ENCODE results near the gene PLCH1.
"Not testable (repeated sequence)": the region's sequence is repeated elsewhere in the genome, so short reads cannot be mapped to it uniquely, and the experiment has no call there.

The PLCH1 gene

GRCh38 chr3:155641956-155642355 is 102.9 kb downstream of the PLCH1 start:
- DNase-seq, result no peak

DNA sequence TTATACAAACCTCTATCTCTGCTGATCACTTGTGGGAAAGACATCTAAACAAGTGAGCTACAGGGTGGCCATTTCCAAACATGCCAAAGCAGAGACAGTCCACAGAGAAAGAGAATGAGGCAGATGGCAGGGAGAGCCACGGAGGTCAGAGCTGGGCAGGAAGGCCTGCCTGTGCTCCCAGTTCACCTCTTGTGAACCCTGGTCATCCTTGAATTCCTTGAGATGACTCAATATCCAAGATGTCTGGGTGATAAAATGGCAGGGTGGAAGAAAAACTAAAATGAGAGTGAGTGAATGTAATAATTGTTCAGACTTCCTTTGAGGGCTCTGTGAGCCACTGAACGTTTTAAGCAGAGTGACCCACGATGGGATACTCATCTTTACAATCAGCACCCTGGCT is 104.8 kb downstream of the PLCH1 start:
- no peak for DNase-seq

DNA sequence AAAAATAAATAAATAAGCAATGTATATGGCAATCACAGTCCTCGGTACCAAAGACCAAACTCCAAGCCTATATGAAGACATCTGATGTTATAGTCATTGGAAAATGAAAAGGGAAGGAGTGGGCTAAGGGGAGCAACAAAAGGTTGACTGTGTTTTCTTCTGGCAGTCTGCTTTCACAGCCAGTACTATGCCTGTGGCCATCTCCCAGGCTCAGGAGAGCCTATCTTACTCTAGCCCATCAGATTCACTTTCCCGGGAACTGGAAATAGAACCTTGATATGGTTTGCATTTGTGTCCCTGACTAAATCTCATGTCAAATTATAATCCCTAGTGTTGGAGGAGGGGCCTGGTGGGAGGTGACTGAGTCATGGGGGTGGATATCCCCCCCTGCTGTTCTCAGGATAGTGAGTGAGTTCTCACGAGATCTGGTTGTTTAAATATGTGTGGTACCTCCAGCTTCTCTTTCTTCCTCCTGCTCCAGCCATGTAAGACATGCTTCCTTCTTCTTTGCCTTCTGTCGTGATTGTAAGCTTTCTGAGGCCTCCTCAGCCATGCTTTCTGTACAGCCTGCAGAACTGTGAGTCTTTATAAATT is 105.3 kb downstream of the PLCH1 start:
- no peak for DNase-seq

DNA sequence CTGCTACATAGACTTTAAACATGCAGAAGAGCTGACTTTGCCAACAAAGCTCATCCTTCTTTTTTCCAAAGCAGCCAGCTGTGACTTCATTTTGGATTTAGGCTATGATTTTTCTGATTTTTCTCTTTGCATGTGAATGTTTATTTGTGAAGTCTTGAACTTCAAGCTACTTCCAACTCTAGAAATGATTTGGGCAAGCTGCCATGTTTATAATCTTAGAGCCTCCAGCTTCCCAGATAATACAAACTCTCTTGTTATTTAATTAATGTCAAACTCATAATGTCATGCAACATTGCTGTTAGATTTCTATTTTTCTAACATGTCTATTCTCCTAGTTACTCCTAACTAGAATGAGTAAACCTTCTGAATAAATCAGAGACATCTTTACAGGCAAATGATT is 106.4 kb downstream of the PLCH1 start:
- DNase-seq, result not testable (repeated sequence)

- DNase-seq, result no peak
These were observed 107.3 kb downstream of the PLCH1 start for GRCh38 chr3:155637567-155637966.

DNA sequence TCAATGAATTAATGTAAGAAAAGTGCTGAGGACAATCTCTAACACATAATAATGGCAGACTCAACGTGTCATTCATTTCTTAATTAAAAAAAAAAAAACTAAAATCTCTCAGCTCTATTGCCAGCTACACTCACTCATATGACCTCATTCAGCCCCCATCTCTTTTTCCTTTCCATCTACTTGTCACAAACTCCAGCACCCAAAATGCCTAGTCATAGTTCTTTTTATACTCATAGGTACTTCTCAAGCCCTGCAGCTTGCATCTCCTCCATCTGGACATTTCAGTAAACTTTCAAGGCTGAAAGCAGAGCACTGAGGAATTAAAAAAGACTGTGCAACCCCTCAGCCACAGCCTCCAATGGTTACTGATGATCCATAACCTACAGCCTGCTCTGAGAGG is 109.8 kb downstream of the PLCH1 start:
- no peak for DNase-seq

DNA sequence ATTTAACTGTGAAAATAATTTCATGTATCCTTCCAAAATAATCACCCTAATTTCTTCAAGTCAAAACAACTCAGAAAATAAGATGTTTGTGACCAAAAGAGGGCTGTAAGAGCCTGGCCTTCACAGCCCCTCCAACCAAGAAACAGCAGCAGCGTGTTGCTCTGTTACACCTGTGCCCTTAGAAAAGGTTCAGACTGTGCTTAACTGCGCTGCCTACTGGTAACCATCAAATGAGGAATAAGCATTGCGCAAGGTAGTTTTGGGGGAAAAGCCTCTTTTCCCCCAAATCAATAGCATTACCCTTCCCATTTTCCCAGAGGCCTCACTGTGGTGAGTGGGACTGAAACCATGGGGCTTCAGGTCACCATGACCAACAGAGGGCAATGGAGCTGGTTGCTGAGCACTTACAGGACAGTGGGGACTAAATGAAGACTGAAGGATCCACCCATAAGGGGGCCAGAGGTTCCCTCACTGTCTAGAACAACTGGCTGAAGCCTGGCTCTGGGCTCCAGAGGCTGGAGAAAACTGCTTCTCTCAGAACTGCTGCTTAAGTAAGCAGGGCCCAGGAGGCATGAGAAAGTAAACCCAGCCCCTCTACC is 110.7 kb downstream of the PLCH1 start:
- no peak for DNase-seq

GRCh38 chr3:155631323-155632019 is 113.4 kb downstream of the PLCH1 start:
- DNase-seq, result no peak

DNA sequence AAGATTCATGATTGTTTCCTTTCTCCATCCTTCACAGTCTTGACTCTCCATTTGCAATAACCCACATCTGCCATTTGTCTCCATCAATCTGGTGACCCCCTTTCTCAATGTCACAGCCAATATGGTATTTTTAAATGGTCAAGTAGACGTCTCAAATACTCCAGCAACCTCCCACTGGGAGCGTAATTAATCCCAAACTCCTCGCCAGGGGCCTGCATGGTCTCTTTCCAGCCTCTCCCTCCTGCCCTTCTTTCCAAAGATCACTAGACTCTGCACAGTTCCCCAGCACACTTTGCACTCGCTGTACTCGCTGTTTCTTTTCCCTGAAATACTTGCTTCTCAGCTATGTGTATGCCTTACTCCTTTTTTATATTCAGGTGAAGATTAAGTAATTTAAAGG is 115.3 kb downstream of the PLCH1 start:
- DNase-seq, result no peak

- DNase-seq, result no peak
These were observed 115.8 kb downstream of the PLCH1 start for GRCh38 chr3:155629056-155629455.

GRCh38 chr3:155622647-155623046 is 122.2 kb downstream of the PLCH1 start:
- DNase-seq, result not testable (repeated sequence)

- DNase-seq, result not testable (repeated sequence)
These were observed 124.3 kb downstream of the PLCH1 start for GRCh38 chr3:155620552-155620951.

GRCh38 chr3:155619118-155619915 is 125.6 kb downstream of the PLCH1 start:
- no peak for DNase-seq

DNA sequence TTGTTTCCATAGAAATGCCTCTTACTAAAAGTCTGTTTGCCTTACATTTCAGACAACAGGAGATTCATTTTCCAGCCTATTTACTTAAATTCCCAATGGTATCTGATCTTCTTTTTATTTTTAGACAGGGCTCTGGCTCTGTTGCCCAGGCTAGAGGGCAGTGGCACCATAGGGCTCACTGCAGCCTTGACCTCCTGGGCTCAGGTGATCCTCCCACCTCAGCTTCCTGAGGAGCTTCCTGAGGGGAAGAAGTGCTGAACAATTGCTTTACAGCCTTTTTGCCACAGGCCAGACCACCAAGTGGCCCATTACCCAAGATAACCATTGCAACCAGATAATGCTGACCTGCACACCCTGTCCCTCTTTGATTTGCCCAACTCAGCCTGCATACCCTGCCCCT is 126.3 kb downstream of the PLCH1 start:
- no peak for DNase-seq

DNA sequence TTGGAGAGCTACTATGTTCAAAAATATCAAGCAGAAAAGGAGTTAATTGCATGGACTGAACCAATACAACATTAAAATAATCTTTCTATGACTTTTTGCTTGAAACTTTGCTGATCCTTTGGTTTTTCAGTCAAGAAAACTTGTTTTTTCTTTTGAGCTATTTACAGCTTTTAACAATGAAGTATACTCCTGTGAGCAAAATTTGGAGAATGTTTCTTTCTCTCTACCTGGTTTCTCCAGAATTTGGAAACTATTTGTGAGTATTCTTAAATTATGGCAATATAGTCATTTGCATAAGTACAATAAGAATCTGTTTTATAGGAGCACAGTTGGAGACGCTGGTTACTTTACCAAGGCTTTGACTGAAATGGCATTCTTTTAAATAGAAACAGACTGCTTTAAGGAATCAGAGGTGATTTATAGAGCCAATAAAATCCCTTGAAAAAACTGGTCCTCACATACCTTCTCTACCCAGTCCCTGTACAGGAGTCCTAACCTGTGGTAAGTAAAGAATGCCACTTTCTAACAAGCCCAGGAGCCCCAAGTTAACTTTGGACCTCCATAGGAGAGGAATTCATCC is 127.4 kb downstream of the PLCH1 start:
- DNase-seq, result no peak

- not testable (repeated sequence) for DNase-seq
These were observed 129.7 kb downstream of the PLCH1 start for GRCh38 chr3:155615141-155615540.

DNA sequence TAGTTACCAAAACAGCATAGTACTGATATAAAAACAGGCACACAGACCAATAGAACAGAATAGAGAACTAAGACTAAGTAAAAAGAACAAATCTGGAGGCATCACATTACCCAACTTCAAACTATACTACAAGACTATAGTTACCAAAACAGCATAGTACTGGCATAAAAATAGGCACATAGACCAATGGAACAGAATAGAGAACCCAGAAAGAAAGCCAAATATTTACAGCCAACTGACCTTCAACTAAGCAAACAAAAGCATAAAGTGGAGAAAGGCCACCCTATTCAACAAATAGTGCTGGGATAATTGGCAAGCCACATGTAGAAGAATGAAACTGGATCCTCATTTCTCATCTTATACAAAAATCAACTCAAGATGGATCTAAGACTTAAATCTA is 130.5 kb downstream of the PLCH1 start:
- DNase-seq, result not testable (repeated sequence)

DNA sequence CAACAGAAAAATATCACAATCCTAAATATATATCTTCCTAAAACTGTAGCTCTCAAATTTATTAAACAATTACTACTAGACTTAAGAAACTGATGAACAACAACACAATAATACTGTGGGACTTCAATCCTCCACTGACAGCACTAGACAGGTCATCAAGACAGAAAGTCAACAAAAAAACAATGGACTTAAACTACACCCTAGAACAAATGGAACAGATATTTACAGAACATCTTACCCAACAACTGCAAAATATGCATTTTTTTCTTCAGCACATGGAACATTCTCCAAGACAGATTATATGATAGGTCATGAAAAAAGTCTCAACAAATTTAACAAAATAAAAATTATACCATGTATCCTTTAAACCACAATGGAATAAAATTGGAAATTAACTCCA is 133.4 kb downstream of the PLCH1 start:
- no peak for DNase-seq

DNA sequence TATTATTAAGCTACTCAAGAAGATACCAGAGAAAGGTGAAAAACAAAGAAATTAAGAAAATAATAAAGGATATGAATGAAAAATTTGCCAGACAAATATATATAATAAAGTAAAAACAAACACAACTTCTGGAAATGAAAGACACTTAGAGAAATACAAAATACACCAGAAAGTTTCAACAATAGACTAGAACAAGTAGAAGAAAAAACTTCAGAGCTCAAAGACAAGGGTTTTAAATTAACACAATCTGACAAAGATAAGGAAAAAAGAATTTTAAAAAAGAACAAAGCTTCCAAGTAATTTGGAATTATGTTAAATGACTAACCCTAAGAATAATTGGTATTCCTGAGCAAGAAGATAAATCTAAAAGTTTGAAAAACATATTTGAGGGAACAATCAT is 135.3 kb downstream of the PLCH1 start:
- DNase-seq, result no peak

- no peak for DNase-seq
These were observed 136.5 kb downstream of the PLCH1 start for GRCh38 chr3:155608228-155608920.

DNA sequence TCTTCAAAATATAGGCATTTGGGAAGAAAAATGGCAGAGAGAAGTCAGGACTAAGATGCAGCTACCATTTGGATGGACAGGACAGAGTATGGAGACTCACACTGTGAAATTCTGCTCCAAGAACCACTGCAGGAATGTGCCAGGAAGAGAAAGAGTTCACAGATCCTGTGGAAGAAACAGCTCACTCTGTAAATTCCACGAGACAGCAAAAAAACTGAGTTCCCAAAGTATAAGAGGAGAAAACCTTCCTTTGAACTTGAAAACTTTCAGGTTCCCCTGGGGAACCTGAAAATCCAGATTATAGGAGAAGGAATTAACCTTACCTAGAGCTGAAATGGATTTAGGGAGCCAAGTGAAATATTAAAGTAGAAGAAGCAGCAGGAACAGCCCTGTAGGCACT is 137.1 kb downstream of the PLCH1 start:
- DNase-seq, result no peak

- DNase-seq, result no peak
These were observed 139.3 kb downstream of the PLCH1 start for GRCh38 chr3:155605571-155605970.

DNA sequence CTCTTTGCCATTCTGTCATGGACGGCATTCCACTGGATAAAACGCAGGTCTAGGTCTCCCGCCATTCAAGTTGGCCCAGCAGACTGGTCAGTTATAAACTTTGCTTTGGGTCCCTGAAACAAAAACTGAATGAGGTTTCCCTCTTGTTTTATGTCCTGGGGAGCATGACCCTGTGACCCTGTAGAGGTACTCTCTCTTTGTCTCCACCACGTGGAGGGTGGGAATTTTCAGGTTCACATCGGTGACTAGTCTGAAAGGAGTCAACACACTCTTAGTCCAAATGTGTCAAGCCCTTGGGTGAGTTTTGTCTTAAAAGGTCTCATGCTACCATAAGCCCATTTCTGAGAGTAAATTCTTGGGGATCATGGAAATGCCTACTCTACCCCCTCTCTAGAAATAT is 139.9 kb downstream of the PLCH1 start:
- DNase-seq, result no peak
